Activated B cell treated with CpG ODN at 0.5 μM for 24 hours (primary cell): Measurements from ENCODE around the gene ATP8B4. TPM values are rescaled to one million over a fixed set of nuclear protein-coding genes. Genes with fewer than 3 reads are reported as not detected.

Experiments used
- ATAC-seq: fragments of 200-7000 bp; cut with Tn5 transposase; one replicate; pipeline ENCODE4 v1.10.0; 2021; ENCODE audit warnings: low read depth, mild to moderate bottlenecking, moderate library complexity
- CTCF ChIA-PET: fragments of 350-600 bp; sonication (Branson Sonifier 250); formaldehyde crosslinking; loops from one replicate; lab custom pipeline; 2021; ENCODE audit warnings: antibody characterized with exemption; lab: Charles Lee
- POLR2A ChIA-PET: fragments of 350-600 bp; sonication (Branson Sonifier 250); formaldehyde crosslinking; loops from one replicate; lab custom pipeline; 2021; ENCODE audit warnings: antibody characterized with exemption; lab: Charles Lee
- DNase-seq: peaks from one replicate; pipeline ENCODE4 v3.0.0; 2022
- H3K27ac Mint-ChIP-seq: one replicate; pipeline ENCODE4 v1.8.0; 2020; ENCODE audit warnings: mixed read lengths
- H3K27me3 Mint-ChIP-seq: one replicate; pipeline ENCODE4 v1.8.0; 2021; ENCODE audit warnings: mixed read lengths
- H3K36me3 Mint-ChIP-seq: one replicate; pipeline ENCODE4 v1.8.0; 2021; ENCODE audit warnings: low read depth, mixed read lengths
- H3K4me1 Mint-ChIP-seq: one replicate; pipeline ENCODE4 v1.8.0; 2021; ENCODE audit warnings: mixed read lengths
- H3K4me3 Mint-ChIP-seq: one replicate; pipeline ENCODE4 v1.8.0; 2020; ENCODE audit warnings: mild to moderate bottlenecking, mixed read lengths
- H3K9me3 Mint-ChIP-seq: one replicate; pipeline ENCODE4 v1.8.0; 2020; ENCODE audit warnings: mixed read lengths
- CTCF ChIP-seq: fragments of 200-600 bp; IDR thresholded peaks from one replicate; pipeline ENCODE4 v1.8.0; 2022; ENCODE audit warnings: antibody characterized with exemption, mild to moderate bottlenecking
- intact Hi-C: fragments of 100-400 bp; cut with micrococcal nuclease; formaldehyde crosslinking; loops from one replicate; pipeline ENCODE4 v1.15.1; 2024
- total RNA-seq: library from RNA; stranded (reverse); gene quantifications from 2 replicates; pipeline ENCODE4 v1.2.3, GENCODE V29; 2022

ATP8B4 gene
- total RNA-seq, 1 donor from 2014 or later, result 0.86 TPM

- Mint-ChIP-seq H3K4me1 (no peaks in the 10 kb centered on the region), H3K36me3 (no peaks in the 10 kb centered on the region), H3K27me3 (no peaks in the 10 kb centered on the region), H3K4me3 (no peak overlapping the region), H3K27ac (no peak overlapping the region), H3K9me3 (no peaks in the 10 kb centered on the region)
- ChIA-PET POLR2A (no interaction called here), CTCF (no interaction called here)
- DNase-seq (no peak), ATAC-seq (no peak)
- intact Hi-C loops, result no loop called here
- TF ChIP-seq CTCF, result no peak
Measured at GRCh38 chr15:49810720-49811119, 308.3 kb downstream of the ATP8B4 start.

- H3K36me3 Mint-ChIP-seq, result no peaks in the 10 kb centered on the region
- intact Hi-C loops, result no loop called here
- H3K9me3 Mint-ChIP-seq, result no peaks in the 10 kb centered on the region
- POLR2A ChIA-PET, result no interaction called here
- H3K4me3 Mint-ChIP-seq, result no peak overlapping the region
- H3K27ac Mint-ChIP-seq, result no peak overlapping the region
- CTCF ChIA-PET, result no interaction called here
- no peak for TF ChIP-seq CTCF
- DNase-seq, result no peak
- H3K4me1 Mint-ChIP-seq, result no peaks in the 10 kb centered on the region
- no peaks in the 10 kb centered on the region for H3K27me3 Mint-ChIP-seq
- no peak for ATAC-seq
Measured at GRCh38 chr15:49809894-49810609, 309.0 kb downstream of the ATP8B4 start.

- CTCF ChIA-PET, result no interaction called here
- Mint-ChIP-seq H3K27me3 (no peaks in the 10 kb centered on the region), H3K4me3 (no peak overlapping the region), H3K9me3 (no peaks in the 10 kb centered on the region), H3K4me1 (no peaks in the 10 kb centered on the region), H3K36me3 (no peaks in the 10 kb centered on the region), H3K27ac (no peak overlapping the region)
- POLR2A ChIA-PET, result no interaction called here
- intact Hi-C loops, result no loop called here
- ATAC-seq, result no peak
- DNase-seq, result no peak
- TF ChIP-seq CTCF, result no peak
Measured at GRCh38 chr15:49808341-49808740, 310.7 kb downstream of the ATP8B4 start.

Other genes with a start within 250 kb of the ATP8B4 start
- gene SLC27A2, start 63.0 kb upstream of the ATP8B4 start, total RNA-seq, result 0.22 and 0.29 TPM in 2 replicates
- gene HDC, start 146.5 kb upstream of the ATP8B4 start, total RNA-seq, result not detected in 2 replicates
- gene GABPB1, start 236.0 kb upstream of the ATP8B4 start, total RNA-seq, result 32.5 and 32.7 TPM in 2 replicates